Measurements from ENCODE around the gene TRIM64C.
"Not testable (repeated sequence)": the region's sequence is repeated elsewhere in the genome, so short reads cannot be mapped to it uniquely, and the experiment has no call there.

TRIM64C gene, protein sequence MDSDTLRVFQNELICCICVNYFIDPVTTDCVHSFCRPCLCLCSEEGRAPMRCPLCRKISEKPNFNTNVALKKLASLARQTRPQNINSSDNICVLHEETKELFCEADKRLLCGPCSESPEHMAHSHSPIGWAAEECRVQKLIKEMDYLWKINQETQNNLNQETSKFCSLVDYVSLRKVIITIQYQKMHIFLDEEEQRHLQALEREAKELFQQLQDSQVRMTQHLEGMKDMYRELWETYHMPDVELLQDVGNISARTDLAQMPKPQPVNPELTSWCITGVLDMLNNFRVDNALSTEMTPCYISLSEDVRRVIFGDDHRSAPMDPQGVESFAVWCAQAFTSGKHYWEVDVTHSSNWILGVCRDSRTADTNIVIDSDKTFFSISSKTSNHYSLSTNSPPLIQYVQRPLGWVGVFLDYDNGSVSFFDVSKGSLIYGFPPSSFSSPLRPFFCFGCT

DNA sequence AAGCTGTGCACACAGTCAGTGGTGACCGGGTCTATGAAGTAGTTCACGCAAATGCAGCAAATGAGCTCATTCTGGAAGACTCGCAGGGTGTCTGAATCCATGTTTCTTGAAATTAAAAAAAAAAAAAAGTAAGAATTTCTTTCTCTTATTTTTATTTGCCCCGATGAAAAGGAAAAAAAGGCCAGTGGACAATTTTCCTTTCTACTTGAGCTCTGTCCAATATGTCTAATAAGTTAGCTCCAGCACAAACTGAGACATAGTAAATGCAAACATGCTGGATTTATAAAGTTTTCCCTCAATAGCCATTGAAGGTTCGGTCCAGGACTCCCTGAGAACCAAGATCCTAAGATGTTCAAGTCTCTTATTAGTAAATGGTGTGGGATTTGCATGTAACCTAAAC, at the start of gene TRIM64C:
Gene TRIM64C, minus strand, starts transcription at position 101 of the 400 bp plus-strand sequence. Its CDS starts 0 bp downstream, at position 101.
- DNase-seq (ENCODE audit: low read depth), result not testable (repeated sequence)

DNA sequence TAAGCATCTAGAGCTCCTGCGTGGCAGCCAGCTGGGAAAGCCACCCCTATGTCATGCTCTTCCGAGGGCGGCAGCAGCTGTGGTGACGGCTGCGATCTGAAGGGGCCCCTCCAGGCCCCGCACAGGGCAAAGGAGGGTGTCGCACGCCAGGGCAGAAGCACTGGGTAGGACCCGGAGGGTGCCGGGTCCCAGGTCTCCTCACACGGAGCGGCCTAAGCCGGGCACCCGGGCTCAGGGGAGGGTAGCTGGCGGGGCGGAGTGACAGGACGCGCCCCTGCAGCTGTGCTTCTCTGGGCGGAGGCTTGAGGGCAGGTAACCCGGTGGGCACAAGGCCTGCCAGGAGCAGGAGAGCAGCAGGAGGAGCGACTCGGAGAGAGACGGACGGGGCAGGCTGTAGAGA, 43.4 kb upstream of the TRIM64C start:
- DNase-seq (ENCODE audit: low read depth), result not testable (repeated sequence)

DNA sequence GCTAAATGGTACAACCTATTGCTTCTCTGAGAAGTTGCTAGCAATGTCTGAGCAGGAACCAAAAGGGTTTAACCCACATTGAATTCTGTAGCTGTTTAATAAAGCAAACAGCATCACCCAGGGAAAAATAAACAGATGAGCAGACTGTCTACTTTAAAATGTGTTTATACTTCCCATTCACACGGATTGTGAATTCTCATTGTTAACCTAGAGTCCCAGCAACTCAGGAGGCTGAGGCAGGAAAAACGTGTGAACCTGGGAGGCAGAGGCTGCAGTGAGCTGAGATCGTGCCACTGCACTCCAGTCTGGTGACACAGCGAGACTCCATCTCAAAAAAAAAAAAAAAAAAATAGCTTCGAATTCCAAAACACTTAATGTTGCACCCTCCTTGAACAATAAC, 11.0 kb upstream of the TRIM64C start:
- DNase-seq (ENCODE audit: low read depth), result not testable (repeated sequence)

DNA sequence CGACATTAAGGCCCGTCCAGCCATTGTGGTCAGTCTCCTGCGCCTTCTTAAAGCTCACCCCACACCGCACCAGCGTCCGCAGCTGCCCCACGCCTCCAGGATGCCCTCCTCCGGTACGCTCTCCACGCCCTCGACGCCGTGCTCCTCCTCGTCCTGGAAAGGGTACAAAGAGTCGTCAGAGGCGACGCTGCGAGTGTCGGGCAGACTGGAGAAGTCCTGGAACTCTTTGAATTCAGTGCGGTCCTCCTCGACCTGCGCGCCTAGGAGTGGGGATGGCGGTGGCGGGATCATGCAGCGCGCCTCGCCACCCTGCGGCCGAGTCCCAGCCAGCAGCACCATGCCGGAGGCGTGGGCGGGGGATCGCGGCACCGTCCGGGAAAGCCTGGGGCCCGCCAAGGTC, 9.1 kb downstream of the TRIM64C start:
- DNase-seq (ENCODE audit: low read depth), result not testable (repeated sequence)

DNA sequence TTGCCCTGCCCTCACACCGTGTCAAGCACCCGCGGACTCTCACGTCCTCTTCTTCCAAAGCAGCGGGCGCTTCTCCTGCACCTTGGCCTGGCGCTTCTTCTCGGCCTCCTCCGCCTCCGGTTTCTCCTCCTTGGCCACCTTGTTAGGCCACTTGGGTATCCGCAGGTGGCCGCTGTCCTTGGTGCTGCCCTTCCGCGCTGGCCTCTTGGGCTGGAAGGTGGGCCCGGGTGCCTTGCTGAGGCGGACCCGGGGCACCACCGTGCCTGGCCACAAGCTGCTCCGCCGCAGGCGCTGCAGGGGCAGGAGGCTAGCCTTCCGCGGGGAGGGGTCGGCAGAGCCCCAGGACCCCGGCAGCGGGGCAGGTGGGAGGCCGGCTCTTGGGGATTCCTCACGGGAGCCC, 10.7 kb downstream of the TRIM64C start:
- not testable (repeated sequence) for DNase-seq (ENCODE audit: low read depth)

DNA sequence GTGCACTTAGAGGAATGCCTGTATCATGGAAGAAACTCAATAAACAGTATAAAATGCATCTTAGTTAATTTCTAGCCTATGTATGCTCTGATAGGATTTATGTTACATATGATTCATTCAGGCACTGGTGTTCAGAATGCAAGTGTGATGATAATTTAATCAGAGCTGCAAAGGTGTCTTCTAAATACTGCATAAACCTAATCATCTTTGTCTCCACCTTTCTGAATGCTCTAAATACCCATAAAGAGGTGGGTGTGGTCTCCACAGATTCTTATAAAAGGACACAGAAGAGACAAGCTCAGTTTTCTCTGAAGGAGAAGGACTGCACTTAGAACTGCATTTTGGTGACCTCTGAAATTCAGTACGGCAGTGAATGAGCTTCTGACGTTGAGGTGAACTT, 30.4 kb downstream of the TRIM64C start, which contains the start of gene TRIM49B:
Gene TRIM49B, plus strand, starts transcription at position 301 of the 400 bp plus-strand sequence. CDS start 2,777 bp downstream, outside the sequence.
- DNase-seq (ENCODE audit: low read depth), result not testable (repeated sequence)

Data from EH (cell line).